Measurements from ENCODE around the gene DLGAP1. TPM values are rescaled to one million over a fixed set of nuclear protein-coding genes. Genes with fewer than 3 reads are reported as not detected.

Gene DLGAP1
- polyA plus RNA-seq, 1 of the 3 experiments (the other 2 are of a cell fraction) = not detected

DNA sequence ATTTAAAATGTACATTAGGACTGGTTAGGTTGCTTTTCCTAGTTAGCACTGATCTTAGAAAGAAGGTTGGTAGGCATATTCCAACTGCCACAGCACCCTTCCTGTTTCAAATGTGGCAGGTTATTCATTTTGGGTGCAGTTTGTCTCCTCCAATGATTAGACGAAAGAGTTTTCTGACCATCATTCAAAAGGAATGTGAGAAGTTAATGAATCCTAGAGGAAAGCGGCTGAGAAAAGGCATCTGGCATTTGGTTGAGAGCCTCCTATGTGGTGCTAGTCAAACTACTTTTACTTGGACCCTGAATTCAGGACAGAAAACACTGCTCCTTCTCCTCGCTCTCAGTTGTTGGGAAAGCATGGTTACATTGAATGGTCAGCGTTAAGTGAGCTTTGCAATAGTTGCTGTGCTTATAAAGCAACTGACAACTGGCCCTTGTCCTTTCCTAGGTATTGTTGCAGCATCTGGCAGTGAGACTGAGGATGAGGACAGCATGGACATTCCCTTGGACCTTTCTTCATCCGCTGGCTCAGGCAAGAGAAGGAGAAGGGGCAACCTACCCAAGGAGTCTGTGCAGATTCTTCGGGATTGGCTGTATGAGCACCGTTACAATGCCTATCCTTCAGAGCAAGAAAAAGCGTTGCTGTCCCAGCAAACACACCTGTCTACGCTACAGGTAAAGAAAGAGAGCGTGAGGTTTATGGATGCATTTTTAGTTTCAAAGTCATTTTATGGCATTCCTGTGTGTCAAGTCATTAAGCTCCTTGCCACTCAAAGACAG is 999.0 kb downstream of the DLGAP1 start:
- peaks cover 27 to 38% of the 10 kb centered on the region in 2 experiments; a peak in 3 of 4 replicates for H3K4me1 ChIP-seq (ENCODE audit: control insufficient read depth in 1 of 2, insufficient read depth in 2 of 2, low read depth in 1 of 2, low read length in 1 of 2)
- ChIA-PET CTCF (interaction anchor here (1.7 to 6.2 kb wide), 11 partner anchors 7 to 210 kb away, joined by 4 to 66 read pairs (median 10); no protein-coding TSS in a partner anchor), POLR2A (interaction anchor here (0.6 kb wide), 1 partner anchor 175 kb away, joined by 3 read pairs; no protein-coding TSS in a partner anchor)
- H4K20me1 ChIP-seq (ENCODE audit: insufficient read depth) = peaks cover 26% of the 10 kb centered on the region
- H3K9me2 ChIP-seq = no peaks in the 10 kb centered on the region
- H3K27ac ChIP-seq (ENCODE audit: low read depth in 2 of 2, low read length in 1 of 2) = peak overlapping the region in 1 of 2 experiments; percentile 99; a peak in 2 of 4 replicates
- H3K4me2 ChIP-seq = peak overlapping the region; percentile 22; the same call in 1 of the 2 replicates
- DNase-seq = no peak
- H3K9ac ChIP-seq = peak overlapping the region; percentile 14; the same call in 1 of the 2 replicates
- no peaks in the 10 kb centered on the region for H3K27me3 ChIP-seq (ENCODE audit: insufficient read depth)
- peaks cover 46 to 49% of the 10 kb centered on the region in 2 experiments for H3K36me3 ChIP-seq (replicated peaks in 1 of 2; ENCODE audit: control insufficient read depth in 1 of 2, insufficient read depth in 2 of 2, low read length in 1 of 2)
- TF ChIP-seq NRF1 (IDR thresholded peaks at IDR 0.05; ENCODE audit: low read depth, low read length) = no peak
- no peak for TF ChIP-seq MEF2A (IDR thresholded peaks at IDR 0.05; ENCODE audit: borderline replicate concordance, low read depth)
- no peak for TF ChIP-seq EP300 (IDR thresholded peaks at IDR 0.05; ENCODE audit: borderline replicate concordance in 1 of 2, low read depth in 1 of 2, low read length in 1 of 2)
- 86% methylated on average over 10 of the region's 10 CpGs for WGBS (ENCODE audit: low lambda C conversion rate)
- H3K79me2 ChIP-seq (ENCODE audit: insufficient read depth) = peaks cover 97% of the 10 kb centered on the region
- no peak overlapping the region for H2AFZ ChIP-seq (ENCODE audit: low read depth)
- no peak overlapping the region for H3K4me3 ChIP-seq (ENCODE audit: low read depth in 2 of 2, low read length in 1 of 2)
- peaks cover 34% of the 10 kb centered on the region for H3F3A ChIP-seq (replicated peaks; ENCODE audit: insufficient read depth)
- H3K9me3 ChIP-seq = 0 out of 2 replicates have a peak, but pooled peaks cover 6% of the 10 kb centered on the region

DNA sequence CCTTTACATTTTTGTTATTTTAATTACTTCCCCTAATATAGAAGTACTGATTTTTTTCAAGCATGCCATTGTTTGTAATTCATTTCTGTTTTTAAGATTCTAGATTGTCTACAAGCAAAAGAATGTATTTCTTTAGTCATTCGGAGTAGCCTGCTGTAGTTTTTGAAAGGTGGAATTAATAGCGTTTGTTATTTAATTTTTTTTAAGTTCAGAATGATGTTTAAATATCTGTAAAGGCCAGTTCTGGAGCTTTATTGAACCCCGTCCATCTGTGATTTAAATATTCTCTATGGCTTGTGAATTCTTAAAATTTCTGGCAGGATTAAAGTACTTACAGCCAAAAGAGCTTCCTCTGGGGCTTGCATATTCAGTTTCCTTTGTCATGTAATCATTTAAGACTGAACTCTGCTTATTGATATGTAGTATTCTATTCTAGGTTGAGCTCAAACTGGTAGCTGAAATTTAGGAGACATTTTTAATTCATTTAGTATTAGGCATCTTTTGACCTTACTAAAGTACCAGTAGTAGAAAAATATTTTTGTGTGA is 999.9 kb downstream of the DLGAP1 start:
- Histone ChIP-seq H3K9me3 (0 out of 2 replicates have a peak, but pooled peaks cover 5% of the 10 kb centered on the region), H3F3A (replicated peaks; ENCODE audit: insufficient read depth) (peaks cover 31% of the 10 kb centered on the region), H3K36me3 (replicated peaks in 1 of 2; ENCODE audit: control insufficient read depth in 1 of 2, insufficient read depth in 2 of 2, low read length in 1 of 2) (peaks cover 39 to 40% of the 10 kb centered on the region in 2 experiments), H2AFZ (ENCODE audit: low read depth) (no peak overlapping the region), H3K9me2 (no peaks in the 10 kb centered on the region), H3K27ac (ENCODE audit: low read depth in 2 of 2, low read length in 1 of 2) (peak overlapping the region; percentile 76 to 99), H3K4me1 (ENCODE audit: control insufficient read depth in 1 of 2, insufficient read depth in 2 of 2, low read depth in 1 of 2, low read length in 1 of 2) (peaks cover 27 to 38% of the 10 kb centered on the region in 2 experiments; a peak in 3 of 4 replicates), H4K20me1 (ENCODE audit: insufficient read depth) (peaks cover 26% of the 10 kb centered on the region), H3K4me3 (ENCODE audit: low read depth in 2 of 2, low read length in 1 of 2) (peak overlapping the region in 1 of 2 experiments; percentile 74; a peak in 1 of 4 replicates), H3K79me2 (ENCODE audit: insufficient read depth) (peaks cover 96% of the 10 kb centered on the region), H3K27me3 (ENCODE audit: insufficient read depth) (no peaks in the 10 kb centered on the region), H3K9ac (peak overlapping the region; percentile 99; the same call in 1 of the 2 replicates), H3K4me2 (peak overlapping the region; percentile 86)
- ChIA-PET CTCF (interaction anchor here (0.6 to 6.2 kb wide), 34 partner anchors 8 to 211 kb away, joined by 3 to 66 read pairs (median 4); no protein-coding TSS in a partner anchor), POLR2A (interaction anchor here (0.6 kb wide), 1 partner anchor 176 kb away, joined by 3 read pairs; no protein-coding TSS in a partner anchor)
- WGBS (ENCODE audit: low lambda C conversion rate) = 59% methylated on average over 3 of the region's 3 CpGs
- TF ChIP-seq MXI1 (IDR thresholded peaks at IDR 0.05; ENCODE audit: low read depth, low read length) = no peak
- TF ChIP-seq, protein P1, sequence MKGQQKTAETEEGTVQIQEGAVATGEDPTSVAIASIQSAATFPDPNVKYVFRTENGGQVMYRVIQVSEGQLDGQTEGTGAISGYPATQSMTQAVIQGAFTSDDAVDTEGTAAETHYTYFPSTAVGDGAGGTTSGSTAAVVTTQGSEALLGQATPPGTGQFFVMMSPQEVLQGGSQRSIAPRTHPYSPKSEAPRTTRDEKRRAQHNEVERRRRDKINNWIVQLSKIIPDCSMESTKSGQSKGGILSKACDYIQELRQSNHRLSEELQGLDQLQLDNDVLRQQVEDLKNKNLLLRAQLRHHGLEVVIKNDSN (IDR thresholded peaks at IDR 0.05; ENCODE audit: borderline replicate concordance, low read depth) = no peak
- no peak for TF ChIP-seq RXRA (IDR thresholded peaks at IDR 0.05; ENCODE audit: borderline replicate concordance, low read depth)
- TF ChIP-seq, protein P2, sequence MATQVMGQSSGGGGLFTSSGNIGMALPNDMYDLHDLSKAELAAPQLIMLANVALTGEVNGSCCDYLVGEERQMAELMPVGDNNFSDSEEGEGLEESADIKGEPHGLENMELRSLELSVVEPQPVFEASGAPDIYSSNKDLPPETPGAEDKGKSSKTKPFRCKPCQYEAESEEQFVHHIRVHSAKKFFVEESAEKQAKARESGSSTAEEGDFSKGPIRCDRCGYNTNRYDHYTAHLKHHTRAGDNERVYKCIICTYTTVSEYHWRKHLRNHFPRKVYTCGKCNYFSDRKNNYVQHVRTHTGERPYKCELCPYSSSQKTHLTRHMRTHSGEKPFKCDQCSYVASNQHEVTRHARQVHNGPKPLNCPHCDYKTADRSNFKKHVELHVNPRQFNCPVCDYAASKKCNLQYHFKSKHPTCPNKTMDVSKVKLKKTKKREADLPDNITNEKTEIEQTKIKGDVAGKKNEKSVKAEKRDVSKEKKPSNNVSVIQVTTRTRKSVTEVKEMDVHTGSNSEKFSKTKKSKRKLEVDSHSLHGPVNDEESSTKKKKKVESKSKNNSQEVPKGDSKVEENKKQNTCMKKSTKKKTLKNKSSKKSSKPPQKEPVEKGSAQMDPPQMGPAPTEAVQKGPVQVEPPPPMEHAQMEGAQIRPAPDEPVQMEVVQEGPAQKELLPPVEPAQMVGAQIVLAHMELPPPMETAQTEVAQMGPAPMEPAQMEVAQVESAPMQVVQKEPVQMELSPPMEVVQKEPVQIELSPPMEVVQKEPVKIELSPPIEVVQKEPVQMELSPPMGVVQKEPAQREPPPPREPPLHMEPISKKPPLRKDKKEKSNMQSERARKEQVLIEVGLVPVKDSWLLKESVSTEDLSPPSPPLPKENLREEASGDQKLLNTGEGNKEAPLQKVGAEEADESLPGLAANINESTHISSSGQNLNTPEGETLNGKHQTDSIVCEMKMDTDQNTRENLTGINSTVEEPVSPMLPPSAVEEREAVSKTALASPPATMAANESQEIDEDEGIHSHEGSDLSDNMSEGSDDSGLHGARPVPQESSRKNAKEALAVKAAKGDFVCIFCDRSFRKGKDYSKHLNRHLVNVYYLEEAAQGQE (IDR thresholded peaks at IDR 0.05; ENCODE audit: low read depth, low read length) = no peak
- TF ChIP-seq YY1 (IDR thresholded peaks at IDR 0.05; ENCODE audit: low read depth) = no peak
- no peak for TF ChIP-seq GATA2 (CRISPR knock-in tag; IDR thresholded peaks at IDR 0.05)
- TF ChIP-seq TAF1 (IDR thresholded peaks at IDR 0.05; ENCODE audit: borderline replicate concordance, low read depth, low read length) = no peak
- TF ChIP-seq JUND (IDR thresholded peaks at IDR 0.05) = no peak
- TF ChIP-seq RFX5 (IDR thresholded peaks at IDR 0.05; ENCODE audit: low read length) = no peak
- TF ChIP-seq RCOR1 (IDR thresholded peaks at IDR 0.05; ENCODE audit: low read length) = no peak
- no peak for DNase-seq
